Mammary epithelial cell (primary cell): Measurements from ENCODE around the gene DDN.

ENCODE experiments used
- CTCF ChIP-seq, 2 donors: IDR thresholded peaks in 1 of 2; conservative IDR thresholded peaks in 1 of 2; 2 replicates each; pipeline ENCODE4 v1.5.1; 2011 to 2012; ENCODE audit warnings: inconsistent platforms in 2 of 2, low read length in 2 of 2, mild to moderate bottlenecking in 2 of 2, control low read depth in 1 of 2, low read depth in 1 of 2; ENCODE audit not compliant: insufficient read depth in 1 of 2; ENCODE audit errors: extremely low read depth in 1 of 2
- EZH2 ChIP-seq: IDR thresholded peaks from 2 replicates; pipeline ENCODE4 v1.6.1; 2012; ENCODE audit warnings: low read length, inconsistent platforms, borderline replicate concordance

- TF ChIP-seq CTCF (conservative IDR thresholded peaks at IDR 0.05 in 1 of 2, IDR thresholded peaks at IDR 0.05 in 1 of 2; ENCODE audit: extremely low read depth in 1 of 2, insufficient read depth in 1 of 2, low read depth in 1 of 2, low read length in 2 of 2) (peak; percentile 72 to 85), EZH2 (no peak)
Measured at GRCh38 chr12:48995086-48995879, 3.9 kb downstream of the DDN start.
